Common myeloid progenitor, CD34-positive (primary cell): Measurements from ENCODE around the gene NEK5. TPM values are rescaled to one million over a fixed set of nuclear protein-coding genes. Genes with fewer than 3 reads are reported as not detected.
"Not testable (repeated sequence)": the region's sequence is repeated elsewhere in the genome, so short reads cannot be mapped to it uniquely, and the experiment has no call there.

ENCODE experiments used
- CTCF ChIA-PET: fragments of 350-600 bp; sonication (Branson Sonifier 250); formaldehyde crosslinking; loops from one replicate; lab custom pipeline; 2021; ENCODE audit warnings: antibody characterized with exemption; lab: Charles Lee
- POLR2A ChIA-PET: fragments of 350-600 bp; sonication (Branson Sonifier 250); formaldehyde crosslinking; loops from one replicate; lab custom pipeline; 2021; ENCODE audit warnings: antibody characterized with exemption; lab: Charles Lee
- DNase-seq, 3 donors: peaks; one replicate each; pipeline versions ENCODE4 v3.0.0 to v3.0.0-alpha.2; 2013
- H3K27ac ChIP-seq, 2 experiments: 1 replicate in 1 of 2; 2 replicates in 1 of 2; pipeline ENCODE4 v1.7.0; 2013; ENCODE audit warnings: inconsistent platforms in 2 of 2, low read length in 2 of 2, mild to moderate bottlenecking in 2 of 2, low read depth in 1 of 2, moderate library complexity in 1 of 2; ENCODE audit not compliant: severe bottlenecking in 2 of 2, insufficient read depth in 1 of 2, poor library complexity in 1 of 2
- H3K27me3 ChIP-seq, 5 experiments: replicated peaks in 2 of 5; 1 replicate in 3 of 5; 2 replicates in 2 of 5; pipeline versions ENCODE4 v1.6.1 to v1.7.0; 2013; ENCODE audit warnings: low read length in 4 of 5, mild to moderate bottlenecking in 2 of 5, moderate library complexity in 2 of 5, inconsistent platforms in 1 of 5; ENCODE audit not compliant: insufficient read depth in 5 of 5, control insufficient read depth in 4 of 5
- H3K36me3 ChIP-seq, 4 experiments: 1 replicate in 2 of 4; 2 replicates in 2 of 4; pipeline versions ENCODE4 v1.6.1 to v1.7.0; 2013; ENCODE audit warnings: low read length in 3 of 4, control low read depth in 1 of 4, mild to moderate bottlenecking in 1 of 4; ENCODE audit not compliant: control insufficient read depth in 4 of 4, insufficient read depth in 4 of 4
- H3K4me1 ChIP-seq, 4 experiments: 1 replicate in 3 of 4; 2 replicates in 1 of 4; pipeline versions ENCODE4 v1.6.1 to v1.7.1; 2013; ENCODE audit warnings: low read length in 3 of 4, mild to moderate bottlenecking in 3 of 4, control low read depth in 1 of 4, inconsistent platforms in 1 of 4, moderate library complexity in 1 of 4; ENCODE audit not compliant: control insufficient read depth in 4 of 4, insufficient read depth in 4 of 4; ENCODE audit errors: control extremely low read depth in 1 of 4
- H3K4me3 ChIP-seq, 7 experiments: 1 replicate in 4 of 7; 2 replicates in 3 of 7; pipeline versions ENCODE4 v1.5.1 to v1.7.0; 2013; ENCODE audit warnings: mild to moderate bottlenecking in 7 of 7, low read length in 6 of 7, moderate library complexity in 6 of 7, inconsistent platforms in 2 of 7, low read depth in 2 of 7, control low read depth in 1 of 7; ENCODE audit not compliant: insufficient read depth in 4 of 7, control insufficient read depth in 1 of 7; ENCODE audit errors: extremely low read depth in 1 of 7
- H3K9me3 ChIP-seq, 5 experiments: 1 replicate in 4 of 5; 2 replicates in 1 of 5; pipeline versions ENCODE4 v1.6.1 to v1.7.1; 2013; ENCODE audit warnings: low read length in 4 of 5, mild to moderate bottlenecking in 2 of 5, inconsistent platforms in 1 of 5, low read depth in 1 of 5, moderate library complexity in 1 of 5; ENCODE audit not compliant: control insufficient read depth in 4 of 5, insufficient read depth in 2 of 5; ENCODE audit errors: control extremely low read depth in 1 of 5
- WGBS: methylation state at CpG from one replicate; pipeline ENCODE4 v1.1.5; 2013; ENCODE audit not compliant: insufficient coverage; 5-methylcytosine and 5-hydroxymethylcytosine counted together
- polyA plus RNA-seq: library from polyadenylated mRNA; unstranded; fragments of 120-200 nt; gene quantifications from one replicate; pipeline ENCODE4 v1.2.1, GENCODE V29; 2013

The NEK5 gene
- polyA plus RNA-seq = 2.0 TPM

DNA sequence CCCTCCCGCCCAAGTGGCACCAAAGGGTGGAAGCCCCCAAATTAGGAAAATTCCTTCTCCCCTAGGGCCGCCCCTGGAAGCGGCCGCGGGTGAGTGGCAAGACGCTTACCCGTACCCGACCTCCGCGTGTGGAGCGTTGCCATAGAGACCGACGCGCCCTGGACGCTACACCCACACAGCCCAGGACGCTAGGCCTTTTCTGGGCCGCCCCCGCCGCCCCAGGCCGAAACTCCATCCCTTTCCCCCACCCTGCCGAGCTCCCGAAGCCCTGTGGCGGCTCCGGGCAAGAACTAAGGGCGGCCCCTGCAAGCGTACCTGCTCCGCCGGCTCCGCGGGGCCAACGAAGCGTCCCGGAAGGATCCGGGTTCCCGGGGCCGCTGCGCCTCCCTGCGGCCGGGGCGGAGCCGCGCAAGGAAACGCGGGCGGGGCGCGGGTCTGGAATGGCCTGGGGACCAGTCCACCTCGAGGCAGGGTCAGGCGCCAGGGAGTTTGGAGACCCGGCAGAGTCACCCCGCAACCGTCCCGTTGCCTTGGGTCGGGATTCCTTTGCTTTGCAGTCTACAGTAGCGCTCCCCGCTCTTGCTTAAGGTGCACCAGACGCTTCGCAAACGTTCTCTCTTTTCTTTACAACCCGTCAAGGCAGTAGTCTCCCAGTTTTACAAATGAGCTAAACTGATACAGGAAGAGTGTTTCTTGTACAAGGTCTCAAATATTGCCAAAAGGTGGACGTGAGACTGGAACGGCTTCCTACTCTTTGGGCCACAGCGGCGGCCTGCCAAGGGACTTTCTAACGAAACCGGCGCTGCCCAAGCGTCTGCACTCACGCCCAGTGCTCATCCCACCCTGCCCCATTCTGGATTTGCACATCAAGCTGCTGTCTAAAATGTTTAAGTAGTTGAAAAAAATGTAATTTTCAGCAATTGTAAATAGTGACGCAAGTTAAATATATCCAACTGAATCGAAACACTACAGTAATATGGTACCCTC is at the start of gene NEK5:
Gene NEK5 (minus strand): TSS at position 360 of the 987 bp plus-strand sequence. CDS start 1,591 bp downstream, outside the sequence.
- CTCF ChIA-PET = interaction anchor here (0.6 to 4.9 kb wide), 14 partner anchors 18 to 326 kb away, joined by 3 to 57 read pairs (median 4); partner anchors contain the start of gene NEK3
- WGBS = 2% methylated on average over 60 of the region's 71 CpGs

DNA sequence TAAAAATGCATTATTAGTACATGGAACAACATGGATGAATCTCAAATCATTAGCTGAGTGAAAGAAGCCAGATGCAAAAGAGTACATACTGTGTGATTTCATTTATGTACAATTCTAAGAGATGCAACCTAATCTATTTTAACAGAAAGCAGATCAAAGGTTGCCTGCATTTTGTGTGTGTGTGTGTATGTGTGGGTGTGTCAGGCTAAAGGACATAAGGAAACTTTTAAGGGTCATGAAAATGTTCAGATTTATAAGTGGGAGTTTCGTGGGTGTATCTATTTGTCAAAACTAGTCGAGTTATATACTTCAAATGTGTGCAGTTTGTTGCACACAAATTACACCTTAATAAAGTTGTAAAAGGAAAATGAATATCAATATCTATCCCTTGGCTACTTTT is 48.4 kb upstream of the NEK5 start:
- no peaks in the 10 kb centered on the region for H3K9me3 ChIP-seq
- no peak overlapping the region for H3K4me3 ChIP-seq
- H3K27me3 ChIP-seq = no peaks in the 10 kb centered on the region
- WGBS = no CpG with 5 or more reads among the region's 2 CpGs
- no peak overlapping the region for H3K27ac ChIP-seq
- peaks cover 6 to 36% (median 24%) of the 10 kb centered on the region in 4 experiments for H3K36me3 ChIP-seq
- ChIA-PET POLR2A (interaction anchor here (0.7 kb wide), 1 partner anchor 348 kb away, joined by 3 read pairs; no protein-coding TSS in a partner anchor), CTCF (no interaction called here)
- no peak for DNase-seq
- H3K4me1 ChIP-seq = peaks cover 10 to 30% (median 20%) of the 10 kb centered on the region in 4 experiments

More for the DNA sequence above, at the start of gene NEK5:
- POLR2A ChIA-PET = interaction anchor here (0.5 kb wide), 1 partner anchor 606 kb away, joined by 3 read pairs; no protein-coding TSS in a partner anchor
- Histone ChIP-seq H3K4me1 (peaks cover 2 to 18% (median 13%) of the 10 kb centered on the region in 4 experiments), H3K9me3 (peaks cover 0 to 5% (median 3%) of the 10 kb centered on the region in 5 experiments), H3K27ac (no peak within 1 kb of the TSS), H3K27me3 (no peaks in the 10 kb centered on the region), H3K36me3 (peaks cover 7 to 29% (median 19%) of the 10 kb centered on the region in 4 experiments), H3K4me3 (peak within 1 kb of the TSS; percentile 66 to 94 (median 76))
- peak; percentile 41 to 67 (median 59) for DNase-seq

- H3K9me3 ChIP-seq, POLR2A ChIA-PET, H3K27me3 ChIP-seq: not testable (repeated sequence)
- Histone ChIP-seq H3K4me3 (peak overlapping the region in 3 of 7 experiments; percentile 6 to 38 (median 26)), H3K36me3 (peaks cover 11 to 38% (median 21%) of the 10 kb centered on the region in 4 experiments), H3K4me1 (peaks cover 10 to 22% (median 20%) of the 10 kb centered on the region in 4 experiments), H3K27ac (peak overlapping the region in 1 of 2 experiments; percentile 59)
- CTCF ChIA-PET = interaction anchor here (0.7 to 2.5 kb wide), 5 partner anchors 9 to 18 kb away, joined by 3 to 10 read pairs (median 3); partner anchors contain the start of gene NEK3
- DNase-seq = peak in 2 of 3 donors; percentile 64 to 75
- WGBS = 39% methylated on average over 3 of the region's 6 CpGs
These were observed 45.1 kb upstream of the NEK5 start for GRCh38 chr13:52173970-52174369.

DNA sequence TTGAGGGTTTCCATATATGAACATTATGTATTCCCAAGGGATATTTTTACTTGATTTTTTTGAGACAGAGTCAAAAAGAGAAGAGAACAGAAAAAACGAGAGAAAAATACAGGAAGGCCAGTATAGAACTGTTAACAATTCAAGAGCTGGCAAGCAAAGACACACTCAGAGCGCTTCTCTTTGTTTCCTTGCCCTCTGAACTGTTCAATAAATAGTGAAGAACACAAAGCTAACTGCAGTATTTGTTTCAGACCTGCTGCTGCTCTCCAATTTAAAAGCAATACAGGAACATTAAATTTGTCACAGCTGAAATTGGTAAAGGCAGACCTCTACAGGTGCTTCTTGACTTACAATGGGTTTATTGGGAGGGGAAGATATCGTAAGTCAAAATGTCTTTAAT is 44.5 kb upstream of the NEK5 start:
- no peak overlapping the region for H3K4me3 ChIP-seq
- POLR2A ChIA-PET = no interaction called here
- H3K4me1 ChIP-seq = peaks cover 10 to 22% (median 20%) of the 10 kb centered on the region in 4 experiments
- H3K27ac ChIP-seq = no peak overlapping the region
- H3K9me3 ChIP-seq = no peaks in the 10 kb centered on the region
- H3K27me3 ChIP-seq = no peaks in the 10 kb centered on the region
- WGBS = 55% methylated on average over 1 of the region's 3 CpGs
- CTCF ChIA-PET = interaction anchor here (0.6 to 2.5 kb wide), 4 partner anchors 9 to 21 kb away, joined by 3 to 10 read pairs (median 4); partner anchors contain the start of gene NEK3
- peaks cover 13 to 41% (median 23%) of the 10 kb centered on the region in 4 experiments for H3K36me3 ChIP-seq
- DNase-seq = no peak

DNA sequence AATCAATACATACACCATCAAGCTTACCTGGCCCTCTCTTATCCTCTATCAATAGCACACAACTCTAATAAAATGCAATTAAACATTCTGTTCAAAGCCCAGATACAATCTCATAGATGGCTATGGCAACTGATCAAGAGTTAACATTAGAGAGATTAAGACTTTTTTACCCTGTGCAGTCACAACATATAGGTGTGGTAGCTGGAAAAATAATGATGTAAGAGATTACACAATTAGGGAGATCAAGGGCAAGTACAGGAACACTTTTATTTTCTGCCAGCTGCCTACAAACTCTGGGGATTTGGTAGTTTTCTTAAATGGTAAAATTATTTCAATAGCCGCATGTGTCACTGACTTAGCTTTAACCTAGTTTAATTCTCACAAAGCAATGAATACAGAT is 42.8 kb upstream of the NEK5 start:
- POLR2A ChIA-PET = interaction anchor here (0.6 kb wide), 1 partner anchor 352 kb away, joined by 6 read pairs; no protein-coding TSS in a partner anchor
- no CpG with 5 or more reads among the region's 1 CpG for WGBS

GRCh38 chr13:52170828-52171391 is 42.0 kb upstream of the NEK5 start:
- WGBS = no CpG with 5 or more reads among the region's 1 CpG

More for the DNA sequence above, 42.8 kb upstream of the NEK5 start:
- not testable (repeated sequence) for H3K27ac ChIP-seq, H3K27me3 ChIP-seq, H3K9me3 ChIP-seq, DNase-seq, H3K4me3 ChIP-seq
- CTCF ChIA-PET = interaction anchor here (0.6 to 1.6 kb wide), 2 partner anchors 31 to 357 kb away, joined by 3 to 4 read pairs; no protein-coding TSS in a partner anchor
- Histone ChIP-seq H3K36me3 (peaks cover 12 to 45% (median 22%) of the 10 kb centered on the region in 4 experiments), H3K4me1 (peaks cover 10 to 22% (median 20%) of the 10 kb centered on the region in 4 experiments)

More at GRCh38 chr13:52170828-52171391, 42.0 kb upstream of the NEK5 start:
- POLR2A ChIA-PET, H3K27me3 ChIP-seq, DNase-seq, H3K4me3 ChIP-seq, H3K9me3 ChIP-seq, H3K27ac ChIP-seq: not testable (repeated sequence)
- CTCF ChIA-PET = interaction anchor here (1.6 kb wide), 1 partner anchor 30 kb away, joined by 4 read pairs; no protein-coding TSS in a partner anchor
- peaks cover 12 to 50% (median 22%) of the 10 kb centered on the region in 4 experiments for H3K36me3 ChIP-seq
- H3K4me1 ChIP-seq = peaks cover 10 to 22% (median 20%) of the 10 kb centered on the region in 4 experiments
